HPDE6-E6E7 (cell line): ENCODE measurements around the gene EDEM1.
"Not testable (repeated sequence)": the region's sequence is repeated elsewhere in the genome, so short reads cannot be mapped to it uniquely, and the experiment has no call there.

Experiments used
- DNase-seq: peaks from one replicate; pipeline ENCODE4 v3.0.0; 2011; ENCODE audit warnings: missing footprints; ENCODE audit errors: extremely low spot score

EDEM1 gene

GRCh38 chr3:5232570-5232969 is 45.1 kb downstream of the EDEM1 start:
- DNase-seq, result no peak

DNA sequence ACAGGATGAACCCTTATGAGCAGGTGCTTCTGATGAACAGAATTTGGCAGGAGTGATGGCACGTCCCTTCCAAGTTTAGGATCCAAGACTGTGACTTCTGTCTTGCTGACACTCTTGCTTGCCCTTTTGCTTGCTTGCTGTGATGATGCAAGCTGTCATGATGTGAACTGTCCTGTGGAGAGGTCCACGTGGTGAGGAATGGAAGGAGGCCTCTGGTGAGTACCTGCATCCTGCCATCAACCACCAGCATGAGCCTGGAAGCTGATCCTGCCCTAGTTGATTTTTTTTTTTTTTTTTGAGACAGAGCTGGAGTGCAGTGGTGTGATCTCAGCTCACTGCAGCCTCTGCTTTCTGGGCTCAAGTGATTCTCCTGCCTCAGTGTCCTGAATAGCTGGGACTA is 45.5 kb downstream of the EDEM1 start:
- DNase-seq, result no peak

DNA sequence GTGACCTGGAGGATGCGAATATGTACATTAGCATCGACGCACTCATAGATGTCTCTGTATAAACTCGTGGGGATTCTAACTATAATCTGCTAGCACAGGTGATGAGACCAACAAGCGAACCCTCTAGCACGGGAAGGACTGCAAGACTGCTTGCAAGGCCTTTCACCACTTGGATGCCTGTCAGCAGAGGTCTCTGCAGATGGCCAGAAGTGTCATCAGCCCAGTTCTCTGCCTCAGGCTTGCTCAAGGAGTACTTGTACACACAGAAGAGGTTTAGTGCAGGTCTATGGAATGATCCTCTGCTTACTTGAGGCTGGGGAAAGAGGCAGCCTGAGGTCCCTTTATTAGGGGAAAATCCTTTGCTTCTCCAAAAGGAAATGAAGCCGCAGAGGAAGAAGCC is 48.1 kb downstream of the EDEM1 start:
- DNase-seq, result no peak

DNA sequence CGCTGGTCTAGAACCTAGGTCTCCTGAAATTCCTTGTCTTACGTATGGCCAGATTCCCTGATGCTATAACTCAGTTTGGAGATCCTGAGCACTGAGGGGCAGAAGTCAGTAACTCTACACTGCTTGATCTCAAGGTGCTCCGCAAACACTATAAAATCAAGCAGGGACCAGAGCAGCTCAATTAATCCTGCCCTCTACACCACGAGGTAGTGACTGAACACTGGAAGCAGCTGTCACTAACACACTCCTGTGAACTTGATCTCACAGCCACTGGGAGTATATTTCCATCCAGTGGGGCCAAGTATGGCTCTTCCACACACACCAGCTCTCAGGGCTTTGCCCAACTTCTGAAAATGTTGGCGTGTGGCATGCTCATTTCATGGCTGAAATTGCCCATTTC is 51.0 kb downstream of the EDEM1 start:
- no peak for DNase-seq

DNA sequence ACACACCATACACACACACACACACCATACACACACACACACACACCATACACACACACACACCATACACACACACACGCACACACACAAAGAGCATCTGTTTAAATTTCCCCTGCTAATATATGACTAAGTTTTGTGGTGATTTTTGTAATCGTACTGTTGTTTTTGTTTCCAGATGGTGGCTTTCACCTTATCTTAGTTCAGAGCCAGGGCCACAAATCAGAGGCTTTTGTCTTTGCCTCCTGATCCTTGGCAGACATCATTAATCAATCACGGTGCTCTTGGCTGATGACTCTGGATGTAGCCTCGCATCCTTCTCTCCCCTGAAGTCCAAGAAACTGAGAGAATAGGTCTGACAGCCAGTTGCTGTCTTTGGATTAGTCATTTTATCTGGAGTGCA is 52.1 kb downstream of the EDEM1 start:
- no peak for DNase-seq

- no peak for DNase-seq
Observed at GRCh38 chr3:5240740-5241139, 53.2 kb downstream of the EDEM1 start.

GRCh38 chr3:5242785-5243184 is 55.3 kb downstream of the EDEM1 start:
- DNase-seq, result not testable (repeated sequence)

GRCh38 chr3:5245927-5246326 is 58.4 kb downstream of the EDEM1 start:
- DNase-seq, result no peak

- DNase-seq, result no peak
Observed at GRCh38 chr3:5248822-5249221, 61.3 kb downstream of the EDEM1 start.

DNA sequence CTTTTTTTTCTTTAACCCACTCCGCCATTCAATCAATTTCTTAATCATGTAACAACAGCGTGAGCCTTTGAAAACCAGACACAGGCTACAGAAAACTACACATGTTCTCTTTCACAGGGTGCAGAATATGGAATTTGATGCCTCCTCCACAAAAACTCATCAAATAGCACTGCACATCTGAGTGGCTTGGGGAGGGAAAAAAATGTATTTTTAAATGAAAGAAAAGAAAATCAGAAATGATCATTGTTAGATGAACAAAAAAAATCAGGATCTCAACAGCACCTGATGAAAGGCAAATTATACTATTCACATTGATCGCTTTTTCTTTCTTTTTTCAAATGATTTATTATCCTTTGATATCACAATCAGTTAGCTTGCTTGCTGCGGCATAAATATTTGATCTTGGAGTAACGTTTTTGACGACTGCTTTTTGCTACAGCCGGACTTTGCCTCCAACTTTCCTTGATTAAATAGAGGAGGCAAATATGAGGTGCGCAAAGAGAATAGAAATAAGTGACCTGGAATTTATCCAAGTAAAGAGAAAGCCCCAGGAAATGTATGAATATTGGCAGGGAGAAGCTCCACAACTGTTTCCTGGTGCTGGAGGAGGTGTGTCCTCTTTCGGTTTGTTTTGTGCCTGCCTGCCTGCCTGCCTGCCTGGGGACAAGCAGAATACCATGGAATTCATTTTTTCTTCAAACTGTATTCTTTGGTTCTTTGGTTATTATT is 63.1 kb downstream of the EDEM1 start:
- DNase-seq, result peak; percentile 3

- no peak for DNase-seq
Observed at GRCh38 chr3:5251196-5251583, 63.7 kb downstream of the EDEM1 start.

GRCh38 chr3:5252131-5252530 is 64.6 kb downstream of the EDEM1 start:
- no peak for DNase-seq

GRCh38 chr3:5254281-5255048 is 67.0 kb downstream of the EDEM1 start:
- DNase-seq, result no peak

- no peak for DNase-seq
Observed at GRCh38 chr3:5255404-5256344, 68.2 kb downstream of the EDEM1 start.

DNA sequence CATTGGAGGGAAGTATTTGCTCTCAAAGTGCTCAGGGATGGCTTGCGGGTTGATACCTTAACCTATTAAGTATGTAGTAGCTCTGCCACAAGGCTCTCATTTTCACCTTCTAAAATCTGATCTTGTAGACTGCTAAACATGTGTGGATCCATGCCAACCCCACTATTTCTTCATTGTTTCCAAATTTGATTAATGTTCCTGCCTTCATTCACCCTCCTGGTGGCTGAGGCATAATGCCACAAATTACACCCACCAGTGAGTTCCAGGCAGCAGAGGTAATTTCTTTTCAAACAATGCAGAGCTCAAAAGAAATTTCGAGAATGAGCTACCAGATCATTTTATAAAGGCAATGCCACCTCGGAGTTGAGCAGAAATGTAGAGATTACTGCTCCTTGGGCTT is 71.0 kb downstream of the EDEM1 start:
- DNase-seq, result no peak

GRCh38 chr3:5260992-5261501 is 73.5 kb downstream of the EDEM1 start:
- no peak for DNase-seq

GRCh38 chr3:5262507-5262906 is 75.0 kb downstream of the EDEM1 start:
- DNase-seq, result no peak

- no peak for DNase-seq
Observed at GRCh38 chr3:5264093-5264600, 76.6 kb downstream of the EDEM1 start.

DNA sequence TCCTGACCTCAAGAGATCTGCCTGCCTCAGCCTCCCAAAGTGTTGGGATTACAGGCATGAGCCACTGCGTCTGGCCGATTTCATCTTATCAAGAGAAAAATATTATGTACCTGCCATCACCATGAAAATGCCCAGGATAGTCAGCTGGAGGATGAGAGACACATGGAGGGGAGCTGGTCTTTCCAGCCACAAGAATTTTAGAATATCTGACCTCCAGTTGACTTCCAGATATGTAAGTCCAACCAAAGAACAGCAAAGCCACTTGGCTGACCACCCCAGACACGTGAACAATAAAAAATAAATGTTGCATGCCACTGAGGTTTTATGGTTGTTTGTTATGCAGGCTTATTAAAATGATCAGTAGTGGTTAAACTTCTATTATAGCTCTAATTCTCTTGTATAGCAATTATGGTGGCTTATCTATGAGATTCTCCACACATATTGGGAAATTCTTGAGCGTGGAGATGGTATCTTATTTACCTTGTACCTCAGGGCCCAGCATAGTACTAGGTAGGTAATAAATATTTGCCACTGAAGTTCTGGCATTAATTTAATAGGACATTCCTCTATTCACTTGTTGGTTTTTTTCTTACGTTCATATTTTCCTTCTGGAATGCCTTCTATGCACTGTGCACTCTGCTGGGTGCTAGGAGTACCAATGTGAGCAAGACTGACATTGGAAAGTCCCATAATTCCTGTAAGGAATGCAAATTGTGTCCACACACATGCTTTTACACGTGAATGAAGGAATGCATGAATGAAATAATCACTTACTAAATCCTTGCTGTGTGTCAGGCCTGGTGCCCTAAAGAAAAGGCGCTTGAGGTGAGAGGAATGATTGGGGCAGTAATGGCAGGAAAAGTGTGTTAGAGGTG is 77.6 kb downstream of the EDEM1 start:
- DNase-seq, result no peak

DNA sequence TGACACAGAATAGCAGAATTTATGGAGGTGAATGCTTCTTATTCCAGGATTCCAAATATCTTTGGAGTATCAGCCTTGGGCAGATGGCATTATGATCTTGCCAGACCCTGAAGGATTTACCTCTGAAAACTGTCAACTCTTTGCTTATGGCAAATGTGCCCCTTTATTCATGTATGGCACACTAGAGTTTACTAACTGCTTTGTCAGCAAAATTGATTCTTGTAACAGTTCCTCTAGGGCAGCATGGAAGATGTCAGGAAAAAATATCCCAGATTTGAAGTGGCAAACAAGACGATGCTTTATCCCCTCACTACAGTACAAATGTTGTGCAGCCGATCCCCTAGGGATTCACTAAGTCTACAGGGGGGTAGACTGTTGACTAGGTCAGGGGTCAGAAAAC is 79.7 kb downstream of the EDEM1 start:
- DNase-seq, result no peak

GRCh38 chr3:5267889-5268288 is 80.4 kb downstream of the EDEM1 start:
- DNase-seq, result no peak
